ENCODE results near the gene PDC.

PDC gene

DNA sequence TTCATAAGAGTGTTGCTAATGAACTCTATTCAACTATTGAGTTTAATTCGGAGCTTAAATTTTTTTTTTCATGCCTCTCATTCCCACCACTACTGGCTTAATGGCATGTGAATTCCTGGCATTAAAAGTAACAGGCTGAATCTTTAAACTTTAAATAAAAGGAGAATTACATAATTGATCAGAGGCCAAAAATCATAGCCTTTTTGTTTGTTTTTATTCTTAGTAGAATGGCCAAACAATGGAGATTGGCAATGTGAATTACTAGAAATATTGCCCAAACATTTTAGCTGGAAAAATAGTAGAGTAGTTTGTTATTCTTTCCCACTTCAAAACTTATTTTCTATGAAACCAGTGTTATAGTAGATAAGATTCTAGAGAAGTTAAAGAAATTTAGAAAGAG lies 25.1 kb upstream of the PDC start:
- DNase-seq (ENCODE audit: low read depth in 2 of 2) = no peak
- no peak overlapping the region for H3K4me3 ChIP-seq (replicated peaks in 1 of 2; ENCODE audit: low read depth in 2 of 2, low read length in 2 of 2)
- TF ChIP-seq, protein P1, sequence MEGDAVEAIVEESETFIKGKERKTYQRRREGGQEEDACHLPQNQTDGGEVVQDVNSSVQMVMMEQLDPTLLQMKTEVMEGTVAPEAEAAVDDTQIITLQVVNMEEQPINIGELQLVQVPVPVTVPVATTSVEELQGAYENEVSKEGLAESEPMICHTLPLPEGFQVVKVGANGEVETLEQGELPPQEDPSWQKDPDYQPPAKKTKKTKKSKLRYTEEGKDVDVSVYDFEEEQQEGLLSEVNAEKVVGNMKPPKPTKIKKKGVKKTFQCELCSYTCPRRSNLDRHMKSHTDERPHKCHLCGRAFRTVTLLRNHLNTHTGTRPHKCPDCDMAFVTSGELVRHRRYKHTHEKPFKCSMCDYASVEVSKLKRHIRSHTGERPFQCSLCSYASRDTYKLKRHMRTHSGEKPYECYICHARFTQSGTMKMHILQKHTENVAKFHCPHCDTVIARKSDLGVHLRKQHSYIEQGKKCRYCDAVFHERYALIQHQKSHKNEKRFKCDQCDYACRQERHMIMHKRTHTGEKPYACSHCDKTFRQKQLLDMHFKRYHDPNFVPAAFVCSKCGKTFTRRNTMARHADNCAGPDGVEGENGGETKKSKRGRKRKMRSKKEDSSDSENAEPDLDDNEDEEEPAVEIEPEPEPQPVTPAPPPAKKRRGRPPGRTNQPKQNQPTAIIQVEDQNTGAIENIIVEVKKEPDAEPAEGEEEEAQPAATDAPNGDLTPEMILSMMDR (IDR thresholded peaks at IDR 0.05; ENCODE audit: low read depth, low read length) = no peak

- no peak overlapping the region for H3K4me3 ChIP-seq (replicated peaks in 1 of 2; ENCODE audit: low read depth in 2 of 2, low read length in 2 of 2)
- TF ChIP-seq, protein P1 (IDR thresholded peaks at IDR 0.05; ENCODE audit: low read depth, low read length) = no peak
- DNase-seq (ENCODE audit: low read depth in 2 of 2) = no peak
These were observed 22.6 kb upstream of the PDC start for GRCh38 chr1:186483561-186483960.

DNA sequence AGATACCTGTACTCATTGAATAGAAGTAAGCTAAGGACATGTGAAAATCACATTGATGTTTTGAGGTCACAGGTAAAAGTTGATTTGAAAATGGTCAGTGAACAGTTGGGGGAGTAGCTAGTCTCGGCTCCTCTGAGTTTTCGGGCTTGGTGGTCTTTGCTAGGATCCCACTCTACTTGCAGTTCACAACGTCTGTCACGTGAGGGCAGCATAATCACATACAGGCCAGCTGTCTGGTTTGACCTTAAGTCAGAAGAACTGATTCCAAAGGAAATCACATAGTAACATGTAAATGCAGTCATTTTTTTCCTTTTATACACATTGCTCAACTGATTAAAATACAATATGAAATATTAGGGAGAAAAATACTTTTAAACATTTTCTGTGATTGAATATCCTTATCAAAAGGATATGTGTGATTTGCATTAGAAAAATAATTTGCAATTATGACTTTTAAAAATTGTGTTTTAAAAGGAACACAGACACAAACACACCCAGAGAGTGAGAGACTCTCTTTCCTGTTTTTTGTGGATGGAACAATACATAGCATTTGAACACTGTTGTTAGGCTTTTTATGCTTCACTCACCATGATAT lies 21.8 kb upstream of the PDC start:
- peak; percentile 85 to 87 for DNase-seq (ENCODE audit: low read depth in 2 of 2)
- H3K4me3 ChIP-seq (replicated peaks in 1 of 2; ENCODE audit: low read depth in 2 of 2, low read length in 2 of 2) = no peak overlapping the region
- TF ChIP-seq, protein P1 (IDR thresholded peaks at IDR 0.05; ENCODE audit: low read depth, low read length) = peak; percentile 95

DNA sequence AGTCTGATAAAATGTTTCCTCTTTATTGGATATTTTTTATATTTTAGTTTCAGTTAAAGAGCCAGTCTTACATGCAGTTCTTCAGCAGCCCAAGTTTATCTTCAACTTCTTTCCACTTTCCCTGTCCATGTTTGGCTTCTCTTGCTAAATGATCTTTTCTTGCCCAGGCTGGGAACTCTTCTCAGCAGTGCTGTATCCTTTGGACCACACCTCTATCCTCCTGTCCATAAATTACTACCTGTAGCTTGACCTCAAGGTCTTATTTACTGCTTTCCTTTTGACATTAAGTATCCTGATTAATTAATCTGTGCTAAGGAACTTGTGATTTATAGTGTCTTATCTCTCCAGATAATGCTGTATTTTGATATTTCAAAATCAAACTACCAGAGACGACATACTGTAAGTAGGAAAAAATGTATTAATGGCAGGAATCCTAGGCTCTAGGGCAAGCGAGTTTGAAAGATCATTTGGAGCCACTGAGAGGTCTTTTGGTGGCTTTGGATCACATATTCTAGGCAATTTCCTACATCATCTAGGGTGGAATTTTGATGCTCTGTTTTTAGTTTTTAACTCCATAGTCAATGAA lies 20.5 kb upstream of the PDC start:
- TF ChIP-seq, protein P1 (IDR thresholded peaks at IDR 0.05; ENCODE audit: low read depth, low read length) = no peak
- H3K4me3 ChIP-seq (replicated peaks in 1 of 2; ENCODE audit: low read depth in 2 of 2, low read length in 2 of 2) = no peak overlapping the region
- no peak for DNase-seq (ENCODE audit: low read depth in 2 of 2)

DNA sequence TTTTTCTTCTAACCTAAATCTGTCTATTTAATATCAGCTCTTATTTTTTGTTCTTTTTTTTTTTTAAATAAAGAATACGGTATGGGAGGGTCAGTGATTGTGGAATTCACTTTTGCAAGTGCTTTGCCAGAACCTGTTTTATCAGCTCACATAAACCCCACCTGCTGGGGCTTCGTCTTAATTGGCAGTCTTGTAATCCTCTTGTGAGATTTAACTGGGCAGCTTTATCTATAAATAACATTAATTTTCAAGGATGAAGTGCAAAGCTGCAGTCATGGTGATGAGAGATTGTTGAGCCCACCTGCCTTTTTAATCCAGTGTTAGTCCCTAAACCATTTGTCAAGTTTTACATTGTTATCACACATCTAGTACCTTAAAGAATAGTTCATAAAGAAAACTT lies 18.2 kb upstream of the PDC start:
- TF ChIP-seq, protein P1 (IDR thresholded peaks at IDR 0.05; ENCODE audit: low read depth, low read length) = no peak
- no peak for DNase-seq (ENCODE audit: low read depth in 2 of 2)
- H3K4me3 ChIP-seq (replicated peaks in 1 of 2; ENCODE audit: low read depth in 2 of 2, low read length in 2 of 2) = no peak overlapping the region

DNA sequence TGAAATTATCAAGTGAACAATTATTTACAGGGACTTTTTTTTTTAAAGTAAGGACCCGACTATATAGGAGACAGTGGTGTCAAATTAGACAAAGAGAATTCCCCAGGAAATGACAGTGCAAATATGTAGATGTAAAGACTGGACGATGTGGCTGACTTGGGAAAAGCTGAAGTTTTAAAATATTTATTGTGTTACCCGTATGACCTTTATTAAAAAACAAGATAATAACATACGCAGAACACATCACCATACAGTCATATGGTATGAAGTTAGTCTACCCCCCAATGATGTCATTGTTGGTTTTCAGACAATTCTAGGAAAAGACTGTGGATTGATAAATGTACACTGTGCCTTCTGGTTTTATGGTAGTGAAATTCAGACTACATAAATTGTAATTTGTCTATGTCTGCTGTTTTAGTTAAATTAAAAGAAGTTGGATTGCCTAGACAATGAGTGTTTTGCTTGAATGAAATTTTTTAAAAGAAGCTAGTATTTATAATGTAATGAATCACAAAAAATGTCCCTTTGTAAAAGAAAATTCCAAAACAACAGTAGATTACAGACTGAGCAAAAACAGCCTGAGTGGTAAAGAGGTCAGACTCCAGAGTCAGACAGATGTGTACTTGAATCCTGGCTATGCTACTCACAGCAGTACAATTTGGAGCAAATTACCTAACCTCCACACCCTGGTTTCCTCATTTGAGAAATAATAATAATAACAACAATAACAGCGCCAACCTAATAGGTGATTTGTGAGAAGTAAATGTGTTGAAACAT lies 15.5 kb upstream of the PDC start:
- TF ChIP-seq, protein P1 (IDR thresholded peaks at IDR 0.05; ENCODE audit: low read depth, low read length) = no peak
- H3K4me3 ChIP-seq (replicated peaks in 1 of 2; ENCODE audit: low read depth in 2 of 2, low read length in 2 of 2) = no peak overlapping the region
- DNase-seq (ENCODE audit: low read depth in 2 of 2) = peak; percentile 73 to 83
